Astrocyte (in vitro differentiated cells and primary cell): ENCODE data around the gene AP2M1.

Experiments
- EZH2 ChIP-seq: IDR thresholded peaks from 2 replicates; pipeline ENCODE4 v1.6.1; 2012; ENCODE audit warnings: mild to moderate bottlenecking, low read length, inconsistent platforms; ENCODE audit not compliant: insufficient read depth
- TF ChIP-seq, protein P1 (sequence below): IDR thresholded peaks from 2 replicates; pipeline ENCODE4 v1.5.1; 2011; ENCODE audit warnings: low read depth, mild to moderate bottlenecking, inconsistent platforms, low read length, moderate library complexity; ENCODE audit not compliant: insufficient read depth

DNA sequence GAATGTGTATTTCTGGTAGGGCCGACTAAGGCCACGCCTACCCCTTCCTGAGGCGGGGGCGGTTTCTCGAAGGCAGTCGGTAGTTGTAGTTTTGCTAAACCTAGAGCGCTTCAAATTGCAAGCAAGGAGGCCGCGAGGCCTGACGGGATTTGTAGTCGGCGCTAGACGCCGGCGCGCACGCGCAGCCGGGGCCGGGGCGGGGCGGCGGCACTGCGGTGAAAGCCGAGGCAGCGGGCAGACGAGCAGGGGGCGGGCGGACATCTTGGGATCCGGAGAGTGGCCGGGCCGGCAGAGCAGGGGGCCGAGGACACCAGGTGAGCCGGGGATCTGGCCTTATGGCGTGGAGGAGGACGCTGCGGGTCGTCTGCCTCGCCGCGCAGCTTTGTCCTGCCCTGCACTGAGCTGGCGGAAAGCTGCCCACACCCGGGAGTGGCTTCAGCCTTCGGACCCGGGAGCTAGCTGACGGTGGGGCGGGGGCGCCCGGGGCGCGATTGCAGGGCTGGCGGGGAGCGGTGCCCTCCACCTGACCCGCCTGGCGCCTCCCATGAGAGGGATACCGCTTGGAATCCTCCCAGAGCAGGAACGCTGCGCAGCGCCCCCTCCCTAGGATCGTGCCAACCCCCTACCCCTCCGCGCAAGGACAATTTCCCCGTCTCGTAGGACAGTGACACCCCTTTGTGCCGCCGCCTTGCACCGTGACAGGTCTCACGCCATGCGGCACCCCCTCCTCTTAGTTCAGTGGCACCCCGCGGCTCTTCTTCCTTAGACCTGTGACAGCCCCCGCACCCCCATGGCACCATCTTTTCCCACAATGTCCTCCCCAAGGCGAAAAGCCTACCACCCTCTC, at the start of gene AP2M1:
- TF ChIP-seq, protein P1, sequence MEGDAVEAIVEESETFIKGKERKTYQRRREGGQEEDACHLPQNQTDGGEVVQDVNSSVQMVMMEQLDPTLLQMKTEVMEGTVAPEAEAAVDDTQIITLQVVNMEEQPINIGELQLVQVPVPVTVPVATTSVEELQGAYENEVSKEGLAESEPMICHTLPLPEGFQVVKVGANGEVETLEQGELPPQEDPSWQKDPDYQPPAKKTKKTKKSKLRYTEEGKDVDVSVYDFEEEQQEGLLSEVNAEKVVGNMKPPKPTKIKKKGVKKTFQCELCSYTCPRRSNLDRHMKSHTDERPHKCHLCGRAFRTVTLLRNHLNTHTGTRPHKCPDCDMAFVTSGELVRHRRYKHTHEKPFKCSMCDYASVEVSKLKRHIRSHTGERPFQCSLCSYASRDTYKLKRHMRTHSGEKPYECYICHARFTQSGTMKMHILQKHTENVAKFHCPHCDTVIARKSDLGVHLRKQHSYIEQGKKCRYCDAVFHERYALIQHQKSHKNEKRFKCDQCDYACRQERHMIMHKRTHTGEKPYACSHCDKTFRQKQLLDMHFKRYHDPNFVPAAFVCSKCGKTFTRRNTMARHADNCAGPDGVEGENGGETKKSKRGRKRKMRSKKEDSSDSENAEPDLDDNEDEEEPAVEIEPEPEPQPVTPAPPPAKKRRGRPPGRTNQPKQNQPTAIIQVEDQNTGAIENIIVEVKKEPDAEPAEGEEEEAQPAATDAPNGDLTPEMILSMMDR = no peak
- no peak for TF ChIP-seq EZH2
